ENCODE results near the gene TMEM106C.

DNA sequence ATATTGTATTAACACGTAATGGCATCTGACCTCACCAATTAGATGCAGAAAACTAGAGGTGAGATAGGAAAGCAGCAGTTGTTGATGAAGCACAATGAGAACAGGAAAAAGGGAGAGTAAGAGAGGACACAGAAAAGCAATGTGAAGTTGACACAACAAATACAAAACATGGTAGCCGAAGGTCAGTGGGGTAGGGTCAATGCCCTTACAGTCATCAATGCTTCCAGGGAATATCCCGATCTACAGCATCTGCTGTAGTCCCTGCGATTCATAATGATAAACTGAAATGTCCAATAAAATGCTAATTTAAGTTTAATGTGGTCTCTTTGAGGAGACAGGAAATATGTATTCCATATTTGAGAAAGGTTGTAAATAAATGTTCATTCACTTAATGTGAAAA, 43.8 kb downstream of the TMEM106C start:
- TF ChIP-seq GATA2 (IDR thresholded peaks at IDR 0.05; ENCODE audit: low read depth, low read length) (no peak), GATA3 (IDR thresholded peaks at IDR 0.05; ENCODE audit: low read depth, low read length) (no peak)

All from SH-SY5Y (cell line).